ENCODE data around the gene MAP3K12. TPM values are rescaled to one million over a fixed set of nuclear protein-coding genes. Genes with fewer than 3 reads are reported as not detected.

The MAP3K12 gene
- total RNA-seq, 1 experiment from 2014 or later: 11.6 TPM

DNA sequence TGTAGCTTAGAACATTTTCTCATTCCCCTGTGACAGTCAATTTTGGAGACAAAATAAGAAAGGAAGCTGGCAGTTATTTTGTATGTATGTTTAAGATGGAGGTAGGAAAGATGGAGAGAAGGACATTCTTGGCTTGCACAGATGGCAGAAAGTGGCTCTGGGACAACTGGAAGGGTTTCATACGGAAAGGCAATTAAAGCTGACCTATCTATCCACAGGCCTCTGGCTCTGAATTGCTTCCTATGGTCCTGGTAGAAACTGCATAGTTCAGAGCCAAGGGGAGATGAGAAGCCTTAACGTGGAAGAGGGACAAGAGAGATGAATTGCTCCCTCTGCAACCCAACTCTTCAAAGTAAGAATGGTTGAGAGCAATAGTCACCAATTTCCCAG is 16.0 kb upstream of the MAP3K12 start:
- Histone ChIP-seq H3K4me1 (ENCODE audit: insufficient read depth, low read length, poor library complexity, severe bottlenecking) (no peaks in the 10 kb centered on the region), H3K4me3 (ENCODE audit: low read depth, low read length, poor library complexity, severe bottlenecking) (no peak overlapping the region), H3K27me3 (replicated peaks; ENCODE audit: insufficient read depth, low read depth, low read length, poor library complexity) (no peaks in the 10 kb centered on the region), H3K27ac (ENCODE audit: low read depth, low read length, poor library complexity, severe bottlenecking) (no peak overlapping the region), H3K36me3 (ENCODE audit: insufficient read depth, low read length, poor library complexity, severe bottlenecking) (peaks cover 38% of the 10 kb centered on the region), H3K9me3 (ENCODE audit: low read depth, low read length, poor library complexity, severe bottlenecking) (no peaks in the 10 kb centered on the region)
- ChIA-PET CTCF (interaction anchor here (0.5 kb wide), 1 partner anchor 242 kb away, joined by 7 read pairs; no protein-coding TSS in a partner anchor), POLR2A (ENCODE audit: low non-redundant PET) (interaction anchor here (0.6 kb wide), 1 partner anchor 59 kb away, joined by 4 read pairs; no protein-coding TSS in a partner anchor)
- no peak for DNase-seq (ENCODE audit: low spot score)
- no TSS peak for BruUV-seq (replicated peaks)
- TF ChIP-seq EZH2 (IDR thresholded peaks at IDR 0.05; ENCODE audit: borderline replicate concordance, low read depth, low read length, poor library complexity, severe bottlenecking) (no peak), CTCF (conservative IDR thresholded peaks at IDR 0.05; ENCODE audit: low read depth, low read length) (no peak)
- intact Hi-C loops (cut with micrococcal nuclease; ENCODE audit: unreplicated experiment): no loop called here

- DNase-seq (ENCODE audit: low spot score): no peak
- Histone ChIP-seq H3K36me3 (ENCODE audit: insufficient read depth, low read length, poor library complexity, severe bottlenecking) (peaks cover 38% of the 10 kb centered on the region), H3K4me1 (ENCODE audit: insufficient read depth, low read length, poor library complexity, severe bottlenecking) (no peaks in the 10 kb centered on the region), H3K27ac (ENCODE audit: low read depth, low read length, poor library complexity, severe bottlenecking) (no peak overlapping the region), H3K27me3 (replicated peaks; ENCODE audit: insufficient read depth, low read depth, low read length, poor library complexity) (no peaks in the 10 kb centered on the region), H3K4me3 (ENCODE audit: low read depth, low read length, poor library complexity, severe bottlenecking) (no peak overlapping the region), H3K9me3 (ENCODE audit: low read depth, low read length, poor library complexity, severe bottlenecking) (no peaks in the 10 kb centered on the region)
- CTCF ChIA-PET: no interaction called here
- intact Hi-C loops (cut with micrococcal nuclease; ENCODE audit: unreplicated experiment): no loop called here
- POLR2A ChIA-PET (ENCODE audit: low non-redundant PET): interaction anchor here (0.6 kb wide), 1 partner anchor 60 kb away, joined by 4 read pairs; no protein-coding TSS in a partner anchor
- no TSS peak for BruUV-seq (replicated peaks)
- no peak for TF ChIP-seq CTCF (conservative IDR thresholded peaks at IDR 0.05; ENCODE audit: low read depth, low read length)
- TF ChIP-seq EZH2 (IDR thresholded peaks at IDR 0.05; ENCODE audit: borderline replicate concordance, low read depth, low read length, poor library complexity, severe bottlenecking): no peak
These were observed 15.5 kb upstream of the MAP3K12 start for GRCh38 chr12:53514628-53515290.

DNA sequence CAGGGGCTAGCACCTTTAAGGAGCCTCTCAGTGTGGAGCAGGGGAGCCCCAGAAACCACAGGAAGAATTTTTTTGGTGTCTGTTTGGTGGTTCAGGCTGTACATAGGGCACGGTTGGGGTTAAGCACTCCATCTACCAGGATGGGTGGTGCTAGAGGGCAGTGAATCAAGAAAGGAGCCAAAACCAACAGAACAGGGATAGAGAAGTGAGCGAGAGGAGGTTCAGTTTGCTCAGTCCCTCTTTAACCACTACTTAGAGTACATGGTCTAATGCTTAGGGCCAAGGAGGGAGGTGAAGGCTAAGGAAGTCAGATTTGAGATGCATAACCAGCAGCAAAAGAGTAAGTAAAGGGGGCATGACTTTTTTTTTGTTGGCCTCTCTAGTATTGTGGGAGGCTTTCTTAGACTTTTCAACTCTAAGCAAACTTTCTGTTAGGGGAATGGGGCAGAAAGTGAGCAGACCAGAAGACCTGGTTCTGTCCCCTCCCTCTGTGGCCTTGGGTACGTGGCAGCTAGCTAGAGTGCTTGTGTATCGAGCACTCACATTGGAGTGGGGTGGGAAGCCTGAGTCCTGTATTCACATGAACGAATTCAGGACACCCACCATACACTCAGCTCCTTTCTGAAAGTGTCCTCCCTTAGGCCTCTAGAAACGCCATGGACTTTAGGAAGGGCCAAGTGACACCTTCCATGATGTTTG is 14.6 kb upstream of the MAP3K12 start:
- BruUV-seq (replicated peaks): no TSS peak
- CTCF ChIA-PET: no interaction called here
- TF ChIP-seq CTCF (conservative IDR thresholded peaks at IDR 0.05; ENCODE audit: low read depth, low read length) (no peak), EZH2 (IDR thresholded peaks at IDR 0.05; ENCODE audit: borderline replicate concordance, low read depth, low read length, poor library complexity, severe bottlenecking) (no peak)
- no peak for DNase-seq (ENCODE audit: low spot score)
- Histone ChIP-seq H3K9me3 (ENCODE audit: low read depth, low read length, poor library complexity, severe bottlenecking) (no peaks in the 10 kb centered on the region), H3K27me3 (replicated peaks; ENCODE audit: insufficient read depth, low read depth, low read length, poor library complexity) (no peaks in the 10 kb centered on the region), H3K4me3 (ENCODE audit: low read depth, low read length, poor library complexity, severe bottlenecking) (no peak overlapping the region), H3K4me1 (ENCODE audit: insufficient read depth, low read length, poor library complexity, severe bottlenecking) (no peaks in the 10 kb centered on the region), H3K36me3 (ENCODE audit: insufficient read depth, low read length, poor library complexity, severe bottlenecking) (peaks cover 34% of the 10 kb centered on the region), H3K27ac (ENCODE audit: low read depth, low read length, poor library complexity, severe bottlenecking) (no peak overlapping the region)
- intact Hi-C loops (cut with micrococcal nuclease; ENCODE audit: unreplicated experiment): no loop called here
- POLR2A ChIA-PET (ENCODE audit: low non-redundant PET): no interaction called here

All from A673 (cell line).